ENCODE measurements around the gene CD69. TPM values are rescaled to one million over a fixed set of nuclear protein-coding genes. Genes with fewer than 3 reads are reported as not detected.

CD69 gene
- total RNA-seq, 1 experiment from 2014 or later = not detected

- no peak overlapping the region for H3K4me2 ChIP-seq (ENCODE audit: insufficient read depth, insufficient read length, low read length)
- H2BK120ac ChIP-seq (ENCODE audit: low read depth, low read length, poor library complexity, severe bottlenecking) = no peak overlapping the region
- H2AFZ ChIP-seq (ENCODE audit: low read length) = no peak overlapping the region
- no peak overlapping the region for H3K4ac ChIP-seq (ENCODE audit: low read depth, low read length)
- no peaks in the 10 kb centered on the region for H3K27me3 ChIP-seq (ENCODE audit: insufficient read depth, low read length)
- no peak overlapping the region for H3K56ac ChIP-seq (ENCODE audit: insufficient read length, low read depth, low read length)
- Mint-ChIP-seq H3K4me1 (no peaks in the 10 kb centered on the region), H3K27ac (no peak overlapping the region), H3K27me3 (ENCODE audit: low read depth) (no peaks in the 10 kb centered on the region), H3K4me3 (no peak overlapping the region), H3K36me3 (ENCODE audit: insufficient read depth in 1 of 3, low read depth in 3 of 3) (no peaks in the 10 kb centered on the region), H3K9me3 (no peaks in the 10 kb centered on the region)
- H2BK15ac ChIP-seq (ENCODE audit: low read depth, low read length) = no peak overlapping the region
- no peak overlapping the region for H3K23ac ChIP-seq (ENCODE audit: insufficient read length, low read depth, low read length)
- H3K79me1 ChIP-seq (ENCODE audit: insufficient read depth, low read depth, low read length, poor library complexity, severe bottlenecking) = no peaks in the 10 kb centered on the region
- TF ChIP-seq, protein P1, sequence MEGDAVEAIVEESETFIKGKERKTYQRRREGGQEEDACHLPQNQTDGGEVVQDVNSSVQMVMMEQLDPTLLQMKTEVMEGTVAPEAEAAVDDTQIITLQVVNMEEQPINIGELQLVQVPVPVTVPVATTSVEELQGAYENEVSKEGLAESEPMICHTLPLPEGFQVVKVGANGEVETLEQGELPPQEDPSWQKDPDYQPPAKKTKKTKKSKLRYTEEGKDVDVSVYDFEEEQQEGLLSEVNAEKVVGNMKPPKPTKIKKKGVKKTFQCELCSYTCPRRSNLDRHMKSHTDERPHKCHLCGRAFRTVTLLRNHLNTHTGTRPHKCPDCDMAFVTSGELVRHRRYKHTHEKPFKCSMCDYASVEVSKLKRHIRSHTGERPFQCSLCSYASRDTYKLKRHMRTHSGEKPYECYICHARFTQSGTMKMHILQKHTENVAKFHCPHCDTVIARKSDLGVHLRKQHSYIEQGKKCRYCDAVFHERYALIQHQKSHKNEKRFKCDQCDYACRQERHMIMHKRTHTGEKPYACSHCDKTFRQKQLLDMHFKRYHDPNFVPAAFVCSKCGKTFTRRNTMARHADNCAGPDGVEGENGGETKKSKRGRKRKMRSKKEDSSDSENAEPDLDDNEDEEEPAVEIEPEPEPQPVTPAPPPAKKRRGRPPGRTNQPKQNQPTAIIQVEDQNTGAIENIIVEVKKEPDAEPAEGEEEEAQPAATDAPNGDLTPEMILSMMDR (conservative IDR thresholded peaks at IDR 0.05) = no peak
- no peak overlapping the region for H4K5ac ChIP-seq (ENCODE audit: insufficient read length, low read depth, low read length)
- H3K9me3 ChIP-seq (ENCODE audit: control insufficient read depth, low read depth, low read length) = no peaks in the 10 kb centered on the region
- H4K8ac ChIP-seq (replicated peaks; ENCODE audit: insufficient read length, low read depth, low read length) = no peak overlapping the region
- H2BK5ac ChIP-seq (ENCODE audit: insufficient read length, low read length) = no peak overlapping the region
- DNase-seq = no peak
- H3K14ac ChIP-seq (ENCODE audit: insufficient read depth, low read length) = no peak overlapping the region
- no peaks in the 10 kb centered on the region for H3K23me2 ChIP-seq (ENCODE audit: insufficient read length, low read depth, low read length, poor library complexity, severe bottlenecking)
- H3K9ac ChIP-seq (ENCODE audit: extremely low read depth, insufficient read length, low read length) = no peak overlapping the region
- no peaks in the 10 kb centered on the region for H4K20me1 ChIP-seq (ENCODE audit: control insufficient read depth, insufficient read depth, insufficient read length)
- no peak overlapping the region for H2AK5ac ChIP-seq (ENCODE audit: insufficient read length, low read length)
- no peak overlapping the region for H3T11ph ChIP-seq (ENCODE audit: low read length)
- no peaks in the 10 kb centered on the region for H3K4me1 ChIP-seq (ENCODE audit: insufficient read depth, low read length)
- no peak overlapping the region for H2BK12ac ChIP-seq (ENCODE audit: insufficient read length, low read depth, low read length)
- H4K91ac ChIP-seq (ENCODE audit: insufficient read length, low read depth, low read length) = no peak overlapping the region
- WGBS (ENCODE audit: extremely low coverage, insufficient read length, low lambda C conversion rate) = no CpG with 5 or more reads among the region's 2 CpGs
- H2BK20ac ChIP-seq (ENCODE audit: low read depth, low read length, poor library complexity, severe bottlenecking) = no peak overlapping the region
- H3K18ac ChIP-seq (ENCODE audit: insufficient read length, low read depth, low read length) = no peak overlapping the region
- H3K27ac ChIP-seq (ENCODE audit: insufficient read length, low read depth, low read length) = no peak overlapping the region
- no peaks in the 10 kb centered on the region for H3K79me2 ChIP-seq (ENCODE audit: insufficient read depth, low read length)
These were observed 28.9 kb downstream of the CD69 start for GRCh38 chr12:9731797-9732196.

Measured in H9 (cell line).